ENCODE data around the gene SLC39A6.

Gene SLC39A6

DNA sequence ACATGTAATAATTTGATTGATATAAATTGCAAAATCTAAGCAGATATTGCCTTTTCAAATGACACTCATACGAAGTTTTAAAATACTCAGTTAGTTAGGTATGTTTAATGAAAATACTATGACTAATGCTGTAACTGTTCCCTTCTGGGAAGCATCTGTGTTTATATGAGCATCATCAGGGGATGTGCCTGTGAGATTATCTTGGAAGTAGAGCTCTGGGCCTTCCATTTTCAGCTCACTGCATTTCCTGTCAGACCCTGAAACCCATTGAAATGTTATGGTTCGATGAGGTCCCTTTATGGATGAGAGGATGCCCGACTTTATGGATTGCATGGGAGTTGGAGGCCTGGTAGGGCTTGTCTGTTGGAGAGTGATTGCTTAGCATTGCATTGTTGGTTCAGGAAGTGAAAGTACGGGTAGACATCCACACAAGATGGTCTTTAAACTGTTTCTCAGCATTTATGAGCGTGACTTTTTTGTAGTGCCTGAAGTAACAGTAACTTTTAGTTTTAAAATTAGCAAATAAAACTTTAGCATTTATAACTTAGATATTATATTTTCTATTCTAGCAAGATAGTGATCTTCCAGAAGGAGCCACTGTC lies 29.2 kb upstream of the SLC39A6 start:
- H3K4me3 ChIP-seq (ENCODE audit: low read depth in 1 of 2, low read length in 2 of 2): no peak overlapping the region
- no peaks in the 10 kb centered on the region for H3K9me3 ChIP-seq (ENCODE audit: control insufficient read depth in 1 of 2, low read length in 2 of 2)
- no peaks in the 10 kb centered on the region for H3K4me1 ChIP-seq (ENCODE audit: control insufficient read depth in 1 of 2, insufficient read depth in 2 of 2, low read length in 2 of 2)
- H3K36me3 ChIP-seq (ENCODE audit: control insufficient read depth in 1 of 2, insufficient read depth in 2 of 2, low read length in 2 of 2): peaks cover 51 to 80% of the 10 kb centered on the region in 2 donors
- H3K27ac ChIP-seq (ENCODE audit: low read length): peak overlapping the region; percentile 65
- no peaks in the 10 kb centered on the region for H3K27me3 ChIP-seq (ENCODE audit: low read depth, low read length)

DNA sequence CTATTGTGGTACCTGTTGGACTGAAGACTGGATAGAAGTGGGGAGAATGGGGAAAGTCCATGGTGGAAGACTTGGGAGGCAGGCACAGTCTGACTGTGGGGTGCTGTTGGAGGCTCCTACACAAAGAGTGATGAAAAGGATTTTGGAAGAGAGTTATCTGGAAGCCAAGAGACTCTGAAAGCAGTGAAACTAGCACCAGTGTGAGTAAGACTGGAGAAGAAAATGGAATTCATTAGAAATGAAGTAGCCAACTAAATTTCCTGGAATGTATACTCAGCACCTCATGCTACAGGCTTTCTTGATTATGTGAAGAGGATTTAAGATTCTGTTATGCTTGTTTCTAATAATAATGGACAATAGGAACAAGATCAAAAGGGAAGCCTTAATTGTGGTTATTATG lies 28.3 kb upstream of the SLC39A6 start:
- Histone ChIP-seq H3K36me3 (ENCODE audit: control insufficient read depth in 1 of 2, insufficient read depth in 2 of 2, low read length in 2 of 2) (peaks cover 51 to 81% of the 10 kb centered on the region in 2 donors), H3K27me3 (ENCODE audit: low read depth, low read length) (no peaks in the 10 kb centered on the region), H3K4me1 (ENCODE audit: control insufficient read depth in 1 of 2, insufficient read depth in 2 of 2, low read length in 2 of 2) (no peaks in the 10 kb centered on the region), H3K9me3 (ENCODE audit: control insufficient read depth in 1 of 2, low read length in 2 of 2) (no peaks in the 10 kb centered on the region), H3K4me3 (ENCODE audit: low read depth in 1 of 2, low read length in 2 of 2) (no peak overlapping the region), H3K27ac (ENCODE audit: low read length) (peak overlapping the region; percentile 65)

DNA sequence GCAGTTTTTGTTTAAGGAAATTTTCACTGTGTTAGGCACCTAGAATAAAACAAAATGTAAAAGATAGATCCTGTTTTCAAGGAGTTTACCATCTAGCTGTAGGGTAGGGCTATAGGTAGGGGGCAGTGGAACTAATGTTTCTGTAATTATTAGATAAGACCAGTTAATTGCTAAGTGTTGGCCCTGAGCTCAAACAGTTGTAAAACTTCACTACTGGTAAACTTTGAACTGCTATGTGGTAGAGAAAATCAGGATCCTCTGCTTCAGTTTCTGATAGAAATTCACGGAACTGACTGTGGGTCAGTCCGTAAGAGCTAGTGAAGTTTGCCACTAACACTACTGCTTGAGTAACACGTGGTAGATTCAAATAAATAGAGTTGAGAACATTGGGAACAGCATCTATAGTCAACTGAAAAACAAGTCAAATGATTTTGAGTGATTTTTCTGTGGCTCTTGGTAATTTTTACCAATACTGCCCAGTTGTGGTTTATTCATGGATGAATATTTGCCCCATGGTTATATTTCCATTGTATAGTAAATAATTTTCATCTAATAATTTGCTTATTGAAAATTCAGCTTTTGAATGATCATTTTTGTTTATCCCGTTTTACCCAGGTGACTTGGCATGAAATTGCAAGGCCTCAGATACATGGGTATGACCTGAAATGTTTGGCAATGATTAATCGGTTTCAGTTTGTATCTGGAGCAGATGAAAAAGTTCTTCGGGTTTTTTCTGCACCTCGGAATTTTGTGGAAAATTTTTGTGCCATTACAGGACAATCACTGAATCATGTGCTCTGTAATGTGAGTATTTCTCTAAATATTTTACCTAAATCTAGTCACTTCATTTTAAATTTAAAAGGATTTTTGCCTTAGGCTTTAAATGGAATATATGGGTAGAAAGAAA lies 27.0 kb upstream of the SLC39A6 start:
- no peaks in the 10 kb centered on the region for H3K9me3 ChIP-seq (ENCODE audit: control insufficient read depth in 1 of 2, low read length in 2 of 2)
- H3K4me3 ChIP-seq (ENCODE audit: low read depth in 1 of 2, low read length in 2 of 2): no peak overlapping the region
- H3K36me3 ChIP-seq (ENCODE audit: control insufficient read depth in 1 of 2, insufficient read depth in 2 of 2, low read length in 2 of 2): peaks cover 50 to 81% of the 10 kb centered on the region in 2 donors
- no peak overlapping the region for H3K27ac ChIP-seq (ENCODE audit: low read length)
- no peaks in the 10 kb centered on the region for H3K27me3 ChIP-seq (ENCODE audit: low read depth, low read length)
- H3K4me1 ChIP-seq (ENCODE audit: control insufficient read depth in 1 of 2, insufficient read depth in 2 of 2, low read length in 2 of 2): no peaks in the 10 kb centered on the region

DNA sequence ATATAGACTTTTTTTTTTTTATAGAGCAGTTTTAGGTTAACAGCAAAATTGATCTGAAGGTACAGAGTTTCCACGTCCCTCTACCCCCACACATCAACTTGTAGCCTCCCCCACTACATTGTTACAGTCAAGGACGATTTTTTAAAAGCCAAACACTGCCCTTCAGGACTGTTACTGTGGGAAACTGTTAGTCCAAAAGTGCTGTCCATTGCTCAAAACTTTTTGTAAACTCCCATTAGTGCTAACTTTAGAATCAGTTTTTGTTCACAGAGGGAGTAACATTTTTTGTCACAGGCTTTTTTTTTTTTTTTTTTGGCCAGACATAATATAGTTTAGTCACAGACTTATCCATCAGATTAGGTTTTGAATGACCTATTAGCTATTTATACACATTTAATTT lies 24.6 kb upstream of the SLC39A6 start:
- H3K27me3 ChIP-seq (ENCODE audit: low read depth, low read length): no peaks in the 10 kb centered on the region
- H3K27ac ChIP-seq (ENCODE audit: low read length): peak overlapping the region; percentile 47
- no peaks in the 10 kb centered on the region for H3K4me1 ChIP-seq (ENCODE audit: control insufficient read depth in 1 of 2, insufficient read depth in 2 of 2, low read length in 2 of 2)
- no peaks in the 10 kb centered on the region for H3K9me3 ChIP-seq (ENCODE audit: control insufficient read depth in 1 of 2, low read length in 2 of 2)
- no peak overlapping the region for H3K4me3 ChIP-seq (ENCODE audit: low read depth in 1 of 2, low read length in 2 of 2)
- peaks cover 50 to 84% of the 10 kb centered on the region in 2 donors for H3K36me3 ChIP-seq (ENCODE audit: control insufficient read depth in 1 of 2, insufficient read depth in 2 of 2, low read length in 2 of 2)

DNA sequence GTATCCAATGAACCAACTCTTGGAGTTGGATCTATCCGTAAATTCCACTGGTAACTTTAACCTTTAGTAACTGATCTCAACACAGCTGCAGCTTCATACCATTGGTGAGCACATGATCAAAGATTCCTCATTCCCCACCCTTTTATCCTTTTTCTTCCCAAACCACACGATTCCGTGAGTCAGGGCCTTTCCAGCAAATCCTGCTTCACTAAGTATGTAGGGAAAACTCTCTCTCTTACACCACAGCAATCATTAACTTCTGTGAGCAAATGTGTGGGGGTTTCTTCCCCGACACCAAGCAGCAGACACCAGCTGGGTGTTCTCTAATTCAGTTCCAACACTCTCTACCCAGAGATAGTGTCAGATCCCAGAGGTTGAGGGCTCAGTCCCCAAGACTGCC lies 24.1 kb upstream of the SLC39A6 start:
- H3K36me3 ChIP-seq (ENCODE audit: control insufficient read depth in 1 of 2, insufficient read depth in 2 of 2, low read length in 2 of 2): peaks cover 50 to 90% of the 10 kb centered on the region in 2 donors
- no peaks in the 10 kb centered on the region for H3K4me1 ChIP-seq (ENCODE audit: control insufficient read depth in 1 of 2, insufficient read depth in 2 of 2, low read length in 2 of 2)
- no peaks in the 10 kb centered on the region for H3K27me3 ChIP-seq (ENCODE audit: low read depth, low read length)
- H3K4me3 ChIP-seq (ENCODE audit: low read depth in 1 of 2, low read length in 2 of 2): no peak overlapping the region
- peak overlapping the region; percentile 47 for H3K27ac ChIP-seq (ENCODE audit: low read length)
- no peaks in the 10 kb centered on the region for H3K9me3 ChIP-seq (ENCODE audit: control insufficient read depth in 1 of 2, low read length in 2 of 2)

DNA sequence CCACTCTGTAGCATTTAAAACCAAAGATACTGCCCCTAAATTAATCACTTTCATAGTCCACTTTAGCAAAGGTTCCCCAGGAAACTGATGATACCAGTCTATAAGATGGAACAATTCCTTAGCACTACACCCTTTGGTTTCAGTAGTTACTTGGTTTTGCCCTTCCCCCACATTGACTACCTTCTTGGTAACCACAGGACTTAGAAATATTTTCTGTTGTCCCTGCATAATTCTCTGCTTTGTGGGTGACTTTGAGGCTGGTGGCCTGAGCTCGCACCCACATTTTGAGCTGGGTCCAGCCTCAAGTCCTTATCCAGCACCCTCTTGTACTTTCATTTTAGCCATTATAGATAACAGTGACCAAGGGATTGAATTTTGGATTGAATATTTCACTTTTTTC lies 23.6 kb upstream of the SLC39A6 start:
- Histone ChIP-seq H3K27ac (ENCODE audit: low read length) (no peak overlapping the region), H3K36me3 (ENCODE audit: control insufficient read depth in 1 of 2, insufficient read depth in 2 of 2, low read length in 2 of 2) (peaks cover 50 to 93% of the 10 kb centered on the region in 2 donors), H3K4me3 (ENCODE audit: low read depth in 1 of 2, low read length in 2 of 2) (no peak overlapping the region), H3K4me1 (ENCODE audit: control insufficient read depth in 1 of 2, insufficient read depth in 2 of 2, low read length in 2 of 2) (no peaks in the 10 kb centered on the region), H3K27me3 (ENCODE audit: low read depth, low read length) (no peaks in the 10 kb centered on the region), H3K9me3 (ENCODE audit: control insufficient read depth in 1 of 2, low read length in 2 of 2) (no peaks in the 10 kb centered on the region)

DNA sequence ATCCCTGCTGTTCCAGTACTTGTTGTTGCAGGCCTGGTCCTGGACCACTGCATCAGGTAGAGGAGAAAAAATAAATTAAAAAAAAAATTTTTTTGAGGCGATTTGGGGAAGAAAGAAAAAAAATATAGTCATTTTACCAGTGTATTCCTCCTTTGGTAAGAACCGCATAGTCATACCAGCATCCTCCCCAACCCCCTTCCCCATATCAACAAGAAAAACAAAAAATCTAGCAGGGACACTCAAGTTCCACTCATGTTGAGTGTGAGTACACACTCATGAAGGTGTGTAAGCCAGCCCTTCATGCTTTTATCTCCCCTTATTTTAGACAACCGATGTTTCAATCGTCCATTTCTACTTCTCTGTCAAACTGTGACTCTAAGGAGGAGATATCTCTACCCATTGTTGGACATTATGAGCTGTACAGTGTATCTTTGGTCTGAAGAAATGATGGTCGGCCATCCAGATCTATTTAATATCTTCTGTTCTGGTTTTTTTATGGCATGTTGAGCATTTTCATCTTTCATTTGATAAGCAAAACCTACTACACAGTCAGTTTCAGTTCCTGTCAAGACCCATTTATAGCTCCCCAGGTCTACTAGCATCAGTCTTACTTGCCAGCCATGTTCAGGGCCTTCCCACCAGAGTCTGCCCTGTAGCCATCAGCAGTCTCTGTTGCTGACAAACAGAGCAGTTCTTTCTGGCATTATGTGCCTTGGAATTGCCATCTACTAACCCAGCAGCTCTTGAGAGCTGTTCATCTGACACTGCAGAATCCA lies 20.6 kb upstream of the SLC39A6 start:
- H3K36me3 ChIP-seq (ENCODE audit: control insufficient read depth in 1 of 2, insufficient read depth in 2 of 2, low read length in 2 of 2): peaks cover 48 to 92% of the 10 kb centered on the region in 2 donors

DNA sequence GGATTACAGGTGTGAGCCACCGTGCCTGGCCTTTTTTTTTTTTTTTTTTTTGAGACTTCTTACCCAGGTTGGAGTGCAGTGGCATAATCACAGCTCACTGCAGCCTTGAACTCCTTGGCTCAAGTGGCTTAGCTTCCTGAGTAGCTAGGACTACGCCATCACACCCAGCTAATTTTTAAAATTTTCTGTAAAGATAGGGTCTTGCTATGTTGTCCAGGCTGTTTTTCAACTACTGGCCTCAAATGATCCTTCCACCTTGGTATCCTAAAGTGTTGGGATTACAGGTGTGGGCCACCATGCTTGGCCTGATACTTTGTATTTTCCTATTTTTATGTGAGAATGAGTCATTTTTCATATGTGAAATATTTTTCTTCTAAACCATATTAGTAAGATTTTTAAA lies 14.3 kb upstream of the SLC39A6 start:
- peaks cover 50 to 55% of the 10 kb centered on the region in 2 donors for H3K36me3 ChIP-seq (ENCODE audit: control insufficient read depth in 1 of 2, insufficient read depth in 2 of 2, low read length in 2 of 2)
- no peaks in the 10 kb centered on the region for H3K27me3 ChIP-seq (ENCODE audit: low read depth, low read length)

More for the DNA sequence above, 20.6 kb upstream of the SLC39A6 start:
- Histone ChIP-seq H3K4me3 (ENCODE audit: low read depth in 1 of 2, low read length in 2 of 2) (no peak overlapping the region), H3K4me1 (ENCODE audit: control insufficient read depth in 1 of 2, insufficient read depth in 2 of 2, low read length in 2 of 2) (no peaks in the 10 kb centered on the region), H3K27me3 (ENCODE audit: low read depth, low read length) (no peaks in the 10 kb centered on the region), H3K9me3 (ENCODE audit: control insufficient read depth in 1 of 2, low read length in 2 of 2) (no peaks in the 10 kb centered on the region), H3K27ac (ENCODE audit: low read length) (no peak overlapping the region)

DNA sequence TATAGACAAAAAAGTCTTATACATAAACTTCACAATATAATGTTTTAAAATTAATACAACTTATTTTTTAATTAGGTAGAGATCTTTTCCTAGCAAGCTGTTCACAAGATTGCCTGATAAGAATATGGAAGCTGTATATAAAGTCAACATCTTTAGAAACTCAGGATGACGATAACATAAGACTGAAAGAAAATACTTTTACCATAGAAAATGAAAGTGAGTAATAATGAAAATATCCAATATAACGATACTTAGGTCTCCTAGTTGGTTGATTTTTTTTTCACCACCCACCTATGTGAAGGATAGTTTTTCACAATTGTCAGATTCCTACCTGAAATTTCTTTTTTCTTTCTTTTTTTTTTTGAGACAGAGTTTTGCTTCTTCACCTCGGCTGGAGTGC lies 13.6 kb upstream of the SLC39A6 start:
- H3K27ac ChIP-seq (ENCODE audit: low read length): no peak overlapping the region
- no peaks in the 10 kb centered on the region for H3K4me1 ChIP-seq (ENCODE audit: control insufficient read depth in 1 of 2, insufficient read depth in 2 of 2, low read length in 2 of 2)
- H3K27me3 ChIP-seq (ENCODE audit: low read depth, low read length): no peaks in the 10 kb centered on the region
- H3K4me3 ChIP-seq (ENCODE audit: low read depth in 1 of 2, low read length in 2 of 2): no peak overlapping the region
- peaks cover 53 to 55% of the 10 kb centered on the region in 2 donors for H3K36me3 ChIP-seq (ENCODE audit: control insufficient read depth in 1 of 2, insufficient read depth in 2 of 2, low read length in 2 of 2)
- H3K9me3 ChIP-seq (ENCODE audit: control insufficient read depth in 1 of 2, low read length in 2 of 2): no peaks in the 10 kb centered on the region

More for the DNA sequence above, 14.3 kb upstream of the SLC39A6 start:
- H3K27ac ChIP-seq (ENCODE audit: low read length): no peak overlapping the region
- H3K4me1 ChIP-seq (ENCODE audit: control insufficient read depth in 1 of 2, insufficient read depth in 2 of 2, low read length in 2 of 2): no peaks in the 10 kb centered on the region
- H3K9me3 ChIP-seq (ENCODE audit: control insufficient read depth in 1 of 2, low read length in 2 of 2): no peaks in the 10 kb centered on the region
- no peak overlapping the region for H3K4me3 ChIP-seq (ENCODE audit: low read depth in 1 of 2, low read length in 2 of 2)

DNA sequence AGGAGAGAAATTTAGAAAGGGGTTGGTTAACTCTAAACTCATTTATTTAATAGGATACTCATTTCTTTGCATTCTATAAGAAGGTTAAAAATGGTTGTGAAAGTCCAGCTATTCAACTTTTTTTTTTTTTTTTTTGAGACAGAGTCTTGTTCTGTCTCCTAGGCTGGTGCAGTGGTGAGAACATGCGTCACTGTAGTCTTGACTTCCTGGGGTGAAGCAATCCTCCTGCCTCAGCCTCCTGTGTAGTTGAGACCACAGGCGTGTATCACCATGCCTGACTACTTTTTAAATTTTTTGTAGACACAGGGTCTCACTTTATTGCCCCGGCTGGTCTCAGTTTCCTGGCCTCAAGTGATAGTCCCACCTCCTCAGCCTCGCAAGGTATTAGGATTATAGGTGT lies 12.4 kb upstream of the SLC39A6 start:
- Histone ChIP-seq H3K4me3 (ENCODE audit: low read depth in 1 of 2, low read length in 2 of 2) (no peak overlapping the region), H3K36me3 (ENCODE audit: control insufficient read depth in 1 of 2, insufficient read depth in 2 of 2, low read length in 2 of 2) (peaks cover 50 to 57% of the 10 kb centered on the region in 2 donors), H3K4me1 (ENCODE audit: control insufficient read depth in 1 of 2, insufficient read depth in 2 of 2, low read length in 2 of 2) (no peaks in the 10 kb centered on the region), H3K9me3 (ENCODE audit: control insufficient read depth in 1 of 2, low read length in 2 of 2) (no peaks in the 10 kb centered on the region), H3K27ac (ENCODE audit: low read length) (no peak overlapping the region), H3K27me3 (ENCODE audit: low read depth, low read length) (no peaks in the 10 kb centered on the region)

DNA sequence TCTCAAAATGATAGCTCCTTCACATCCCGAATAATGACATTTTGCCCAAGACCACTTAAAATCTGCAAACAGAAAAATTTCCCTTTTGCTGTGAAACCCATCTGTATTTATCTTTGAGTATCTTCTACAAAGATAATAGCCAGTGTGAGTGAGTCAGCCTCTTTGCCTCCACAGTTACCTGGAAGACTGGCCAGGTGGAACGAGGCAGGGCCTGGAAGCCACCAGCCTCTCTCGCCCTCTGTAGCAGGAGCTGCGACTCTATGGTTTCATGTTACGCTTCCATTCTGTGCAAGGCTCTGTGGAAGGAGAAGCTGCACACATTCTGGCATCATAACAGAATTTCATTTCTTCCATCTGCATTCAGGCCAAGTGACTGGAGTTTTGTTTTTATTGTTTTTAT lies 10.1 kb upstream of the SLC39A6 start:
- Histone ChIP-seq H3K4me1 (ENCODE audit: control insufficient read depth in 1 of 2, insufficient read depth in 2 of 2, low read length in 2 of 2) (no peaks in the 10 kb centered on the region), H3K27ac (ENCODE audit: low read length) (no peak overlapping the region), H3K9me3 (ENCODE audit: control insufficient read depth in 1 of 2, low read length in 2 of 2) (no peaks in the 10 kb centered on the region), H3K4me3 (ENCODE audit: low read depth in 1 of 2, low read length in 2 of 2) (no peak overlapping the region), H3K27me3 (ENCODE audit: low read depth, low read length) (no peaks in the 10 kb centered on the region), H3K36me3 (ENCODE audit: control insufficient read depth in 1 of 2, insufficient read depth in 2 of 2, low read length in 2 of 2) (peaks cover 30 to 37% of the 10 kb centered on the region in 2 donors)
